IMR-90 (cell line): ENCODE results near the gene POLD1. TPM values are rescaled to one million over a fixed set of nuclear protein-coding genes. Genes with fewer than 3 reads are reported as not detected.

Source experiments
- ATAC-seq: fragments of 200-7000 bp; cut with Tn5 transposase; 2 replicates; pipeline ENCODE4 v1.9.1; 2020; ENCODE audit warnings: low read depth, mild to moderate bottlenecking, moderate library complexity
- BruUV-seq: library from RNA; stranded (reverse); fragments of 400-500 nt; replicated peaks from 2 replicates; lab custom pipeline; 2021; lab: Mats Ljungman, UMichigan
- CTCF ChIA-PET: fragments of 300-600 bp; formaldehyde crosslinking; extraction: SDS; loops from one replicate; lab custom pipeline; 2021; ENCODE audit warnings: antibody characterized with exemption; lab: Yijun Ruan, JAX
- POLR2A ChIA-PET: fragments of 300-600 bp; sonication (Branson Sonifier 250); formaldehyde crosslinking; loops from one replicate; lab custom pipeline; 2022; ENCODE audit warnings: antibody characterized with exemption; ENCODE audit not compliant: unreplicated experiment; lab: Charles Lee
- DNase-seq: peaks from one replicate; pipeline ENCODE4 v3.0.0; 2013
- H2AFZ ChIP-seq: replicated peaks from 2 replicates; pipeline ENCODE3; 2013; ENCODE audit warnings: low read length, mild to moderate bottlenecking; ENCODE audit not compliant: poor library complexity
- H2AK5ac ChIP-seq: 2 replicates; pipeline ENCODE4 v1.6.1; 2013; ENCODE audit warnings: low read depth, low read length, inconsistent platforms
- H2AK9ac ChIP-seq: replicated peaks from 2 replicates; pipeline ENCODE3; 2013; ENCODE audit warnings: mild to moderate bottlenecking, low read depth, low read length, moderate library complexity; ENCODE audit not compliant: poor library complexity
- H2BK120ac ChIP-seq: 2 replicates; pipeline ENCODE4 v1.6.1; 2013; ENCODE audit warnings: low read depth, low read length, inconsistent platforms
- H2BK15ac ChIP-seq: 3 replicates; pipeline ENCODE4 v1.6.1; 2013; ENCODE audit warnings: low read depth, low read length, inconsistent platforms
- H2BK20ac ChIP-seq: 2 replicates; pipeline ENCODE4 v1.6.1; 2013; ENCODE audit warnings: low read depth, mild to moderate bottlenecking, inconsistent platforms, low read length, moderate library complexity
- H2BK5ac ChIP-seq: 2 replicates; pipeline ENCODE4 v1.6.1; 2013; ENCODE audit warnings: mild to moderate bottlenecking, low read depth, low read length, inconsistent platforms; ENCODE audit not compliant: poor library complexity, severe bottlenecking
- H3K14ac ChIP-seq: replicated peaks from 2 replicates; pipeline ENCODE4 v1.6.1; 2013; ENCODE audit warnings: low read depth, low read length, inconsistent platforms
- H3K18ac ChIP-seq: 2 replicates; pipeline ENCODE4 v1.6.1; 2013; ENCODE audit warnings: low read depth, low read length, control low read depth
- H3K23ac ChIP-seq: 2 replicates; pipeline ENCODE4 v1.6.1; 2013; ENCODE audit warnings: low read depth, low read length, inconsistent platforms
- H3K27ac ChIP-seq: 2 replicates; pipeline ENCODE4 v1.5.1; 2013; ENCODE audit warnings: mild to moderate bottlenecking, control low read depth, low read length; ENCODE audit not compliant: insufficient read depth
- H3K27me3 ChIP-seq: 2 replicates; pipeline ENCODE4 v1.6.1; 2013; ENCODE audit warnings: low read length; ENCODE audit not compliant: control insufficient read depth, insufficient read depth
- H3K36me3 ChIP-seq: 2 replicates; pipeline ENCODE4 v1.6.1; 2013; ENCODE audit warnings: low read length, mixed read lengths; ENCODE audit not compliant: control insufficient read depth, insufficient read depth
- H3K4ac ChIP-seq: 2 replicates; pipeline ENCODE4 v1.6.1; 2013; ENCODE audit warnings: low read depth, low read length, inconsistent platforms
- H3K4me1 ChIP-seq: 2 replicates; pipeline ENCODE4 v1.6.1; 2013; ENCODE audit warnings: low read length, mixed read lengths; ENCODE audit not compliant: control insufficient read depth, insufficient read depth
- H3K4me2 ChIP-seq: 2 replicates; pipeline ENCODE4 v1.6.1; 2013; ENCODE audit warnings: low read depth, mild to moderate bottlenecking, control low read depth, low read length, moderate library complexity
- H3K4me3 ChIP-seq: 2 replicates; pipeline ENCODE4 v1.5.1; 2013; ENCODE audit warnings: low read depth, mild to moderate bottlenecking, control low read depth, low read length, moderate library complexity; ENCODE audit not compliant: insufficient read depth
- H3K56ac ChIP-seq: 2 replicates; pipeline ENCODE4 v1.6.1; 2013; ENCODE audit warnings: low read length, inconsistent platforms; ENCODE audit not compliant: insufficient read depth; ENCODE audit errors: extremely low read depth
- H3K79me1 ChIP-seq, 2 experiments: 2 replicates each; pipeline ENCODE4 v1.6.1; 2013; ENCODE audit warnings: low read length in 2 of 2, inconsistent platforms in 1 of 2, low read depth in 1 of 2
- H3K9ac ChIP-seq: 2 replicates; pipeline ENCODE4 v1.6.1; 2013; ENCODE audit warnings: low read depth, low read length, control low read depth
- H3K9me1 ChIP-seq: 2 replicates; pipeline ENCODE4 v1.6.1; 2013; ENCODE audit warnings: low read length, inconsistent platforms; ENCODE audit not compliant: insufficient read depth
- H3K9me3 ChIP-seq: 2 replicates; pipeline ENCODE4 v1.6.1; 2013; ENCODE audit warnings: low read length; ENCODE audit not compliant: control insufficient read depth, insufficient read depth
- H4K20me1 ChIP-seq: 2 replicates; pipeline ENCODE4 v1.6.1; 2013; ENCODE audit warnings: low read length, inconsistent platforms; ENCODE audit not compliant: insufficient read depth
- H4K5ac ChIP-seq: 2 replicates; pipeline ENCODE4 v1.6.1; 2013; ENCODE audit warnings: mild to moderate bottlenecking, low read depth, low read length, control low read depth
- H4K8ac ChIP-seq, 2 experiments: 2 replicates each; pipeline ENCODE4 v1.6.1; 2013; ENCODE audit warnings: low read depth in 2 of 2, low read length in 2 of 2, control low read depth in 1 of 2, inconsistent platforms in 1 of 2
- H4K91ac ChIP-seq: 2 replicates; pipeline ENCODE4 v1.6.1; 2013; ENCODE audit warnings: low read depth, low read length, inconsistent platforms; ENCODE audit not compliant: insufficient read depth
- BHLHE40 ChIP-seq: fragments of 150-350 bp; IDR thresholded peaks from 2 replicates; pipeline ENCODE4 v1.6.1; 2016; ENCODE audit warnings: mild to moderate bottlenecking, low read depth, low read length
- CEBPB ChIP-seq: IDR thresholded peaks from 2 replicates; pipeline ENCODE4 v1.6.1; 2012; ENCODE audit warnings: low read depth, low read length, improper control_type of control experiment
- CHD1 ChIP-seq: IDR thresholded peaks from 2 replicates; pipeline ENCODE4 v1.6.1; 2012; ENCODE audit warnings: low read depth, low read length, improper control_type of control experiment
- ELK1 ChIP-seq: fragments of 150-350 bp; IDR thresholded peaks from 2 replicates; pipeline ENCODE4 v1.6.1; 2016; ENCODE audit warnings: low read depth, mild to moderate bottlenecking, low read length, moderate library complexity, borderline replicate concordance
- FOS ChIP-seq: fragments of 150-350 bp; IDR thresholded peaks from 2 replicates; pipeline ENCODE4 v1.6.1; 2016; ENCODE audit warnings: low read depth, low read length
- MAZ ChIP-seq: IDR thresholded peaks from 2 replicates; pipeline ENCODE4 v1.6.1; 2012; ENCODE audit warnings: low read depth, mild to moderate bottlenecking, low read length, improper control_type of control experiment, moderate library complexity, borderline replicate concordance
- MXI1 ChIP-seq: IDR thresholded peaks from 2 replicates; pipeline ENCODE4 v1.6.1; 2012; ENCODE audit warnings: low read depth, mild to moderate bottlenecking, low read length, moderate library complexity, borderline replicate concordance
- POLR2A ChIP-seq: IDR thresholded peaks from 2 replicates; pipeline ENCODE4 v1.6.1; 2012; ENCODE audit warnings: mild to moderate bottlenecking, low read depth, low read length
- RAD21 ChIP-seq: IDR thresholded peaks from 2 replicates; pipeline ENCODE4 v1.6.1; 2012; ENCODE audit warnings: low read length, improper control_type of control experiment
- RFX5 ChIP-seq: IDR thresholded peaks from 2 replicates; pipeline ENCODE4 v1.8.0; 2012; ENCODE audit warnings: low read depth, mild to moderate bottlenecking, low read length, moderate library complexity
- SMC3 ChIP-seq: fragments of 150-350 bp; IDR thresholded peaks from 2 replicates; pipeline ENCODE4 v1.6.1; 2016; ENCODE audit warnings: low read depth, mild to moderate bottlenecking, antibody characterized with exemption, low read length, moderate library complexity
- USF2 ChIP-seq: fragments of 150-350 bp; IDR thresholded peaks from 2 replicates; pipeline ENCODE4 v1.6.1; 2017; ENCODE audit warnings: mild to moderate bottlenecking, antibody characterized with exemption, low read length, low read depth
- WGBS, 2 experiments: methylation state at CpG; one replicate each; pipeline versions ENCODE4 v1.1.5 to v1.1.7; 2013; ENCODE audit warnings: missing lambda C conversion rate in 2 of 2; ENCODE audit not compliant: insufficient read length in 1 of 2; ENCODE audit errors: extremely low coverage in 2 of 2; 5-methylcytosine and 5-hydroxymethylcytosine counted together
- dilution Hi-C: fragments of 300-500 bp; cut with HindIII; formaldehyde crosslinking; loops from one replicate; pipeline ENCODE4 v1.14.3; 2018; ENCODE audit warnings: low sequenced_read_pairs; ENCODE audit not compliant: unreplicated experiment
- in situ Hi-C: fragments of 300-500 bp; cut with MboI; formaldehyde crosslinking; loops from 3 replicates; pipeline ENCODE4 v1.14.3; 2019; ENCODE audit warnings: low sequenced_read_pairs, inconsistent platforms, mixed read lengths
- intact Hi-C: fragments of 100-400 bp; cut with micrococcal nuclease; formaldehyde crosslinking; loops from 2 replicates; pipeline ENCODE4 v1.10.0; 2022
- polyA plus RNA-seq, 3 experiments: library from polyadenylated mRNA; depleted of rRNA; stranded (reverse); fragments of >200 nt; gene quantifications; 2 replicates each; pipeline ENCODE4 v1.2.3, GENCODE V29; 2012; ENCODE audit warnings: low replicate concordance in 1 of 3
- total RNA-seq: library from RNA; depleted of rRNA; stranded (reverse); fragments of >200 nt; gene quantifications from 2 replicates; pipeline ENCODE4 v1.2.3, GENCODE V29; 2012

Gene POLD1
- total and polyA plus RNA-seq, 2 of the 4 experiments (the other 2 are of a cell fraction): 13.8 to 28.9 TPM

- H3K4me2 ChIP-seq: no peak overlapping the region
- dilution Hi-C loops: no loop called here
Observed at GRCh38 chr19:50449236-50449899, 65.2 kb downstream of the POLD1 start.

More at GRCh38 chr19:50449236-50449899, 65.2 kb downstream of the POLD1 start:
- Histone ChIP-seq H2AK5ac (no peak overlapping the region), H3K27me3 (peaks cover 2% of the 10 kb centered on the region; the same call in 1 of the 2 replicates), H2BK120ac (no peak overlapping the region), H3K4ac (no peak overlapping the region), H2BK15ac (no peak overlapping the region), H4K20me1 (no peaks in the 10 kb centered on the region), H3K23ac (no peak overlapping the region), H4K91ac (no peak overlapping the region), H4K5ac (no peak overlapping the region), H4K8ac (no peak overlapping the region), H3K9ac (no peak overlapping the region), H3K9me3 (no peaks in the 10 kb centered on the region), H3K18ac (no peak overlapping the region), H3K36me3 (no peaks in the 10 kb centered on the region), H3K56ac (no peak overlapping the region), H2AFZ (no peak overlapping the region), H3K27ac (no peak overlapping the region), H3K9me1 (no peaks in the 10 kb centered on the region), H2AK9ac (no peak overlapping the region), H3K79me1 (no peaks in the 10 kb centered on the region), H3K4me3 (no peak overlapping the region), H3K4me1 (no peaks in the 10 kb centered on the region), H3K14ac (no peak overlapping the region), H2BK20ac (no peak overlapping the region), H2BK5ac (no peak overlapping the region)
- DNase-seq (no peak), ATAC-seq (no peak)
- no TSS peak for BruUV-seq
- POLR2A ChIA-PET: no interaction called here
- CTCF ChIA-PET: no interaction called here
- TF ChIP-seq SMC3 (no peak), ELK1 (no peak), MAZ (no peak), CHD1 (no peak), MXI1 (no peak), BHLHE40 (no peak), FOS (no peak), RAD21 (no peak), USF2 (no peak), POLR2A (no peak), RFX5 (no peak), CEBPB (no peak)
- intact Hi-C loops (no loop called here), in situ Hi-C loops (no loop called here)
- 65% methylated on average over 7 of the region's 14 CpGs; no CpG with 5 or more reads in 1 of the 2 experiments for WGBS, 2 experiments
